Stimulated activated naive CD8-positive, alpha-beta T cell treated with anti-CD3 and anti-CD28 coated beads, Interleukin-15, amount 100 ng/mL, for 72 hours (primary cell): Measurements from ENCODE around the gene GAPVD1.
"Not testable (repeated sequence)": the region's sequence is repeated elsewhere in the genome, so short reads cannot be mapped to it uniquely, and the experiment has no call there.

Source experiments
- ATAC-seq: fragments of 150-1000 bp; cut with Tn5 transposase; 2 replicates; pipeline ENCODE4 v1.10.0; 2021; ENCODE audit warnings: mild to moderate bottlenecking, moderate library complexity
- DNase-seq, 2 donors: peaks; one replicate each; pipeline ENCODE4 v3.0.0; 2021 to 2022
- H3K27ac Mint-ChIP-seq, 2 donors: one replicate each; pipeline ENCODE4 v1.8.0; 2022; ENCODE audit warnings: mild to moderate bottlenecking in 2 of 2, mixed read lengths in 2 of 2, moderate library complexity in 2 of 2
- H3K27me3 Mint-ChIP-seq: one replicate; pipeline ENCODE4 v1.8.0; 2022; ENCODE audit warnings: mixed read lengths
- H3K4me1 Mint-ChIP-seq: one replicate; pipeline ENCODE4 v1.8.0; 2022; ENCODE audit warnings: mild to moderate bottlenecking, mixed read lengths
- H3K4me3 Mint-ChIP-seq, 2 donors: one replicate each; pipeline ENCODE4 v1.8.0; 2022; ENCODE audit warnings: mild to moderate bottlenecking in 2 of 2, mixed read lengths in 2 of 2, moderate library complexity in 1 of 2
- H3K9me3 Mint-ChIP-seq, 2 donors: one replicate each; pipeline ENCODE4 v1.8.0; 2022; ENCODE audit warnings: mixed read lengths in 2 of 2

The GAPVD1 gene

GRCh38 chr9:125240649-125240999 is 21.0 kb upstream of the GAPVD1 start:
- DNase-seq (peak in 1 of 2 donors; percentile 56), ATAC-seq (peak; percentile 5)
- Mint-ChIP-seq H3K27me3 (no peaks in the 10 kb centered on the region), H3K4me1 (peaks cover 68% of the 10 kb centered on the region), H3K4me3 (peak overlapping the region; percentile 87 to 94), H3K27ac (peak overlapping the region; percentile 98 to 100), H3K9me3 (no peaks in the 10 kb centered on the region)

GRCh38 chr9:125241000-125241862 is 20.4 kb upstream of the GAPVD1 start, which contains the start of gene HSPA5:
Gene HSPA5, minus strand, starts transcription at chr9:125241343. Its CDS starts 217 bp downstream, at chr9:125241126.
- peak within 1 kb of the TSS; percentile 98 to 100 for H3K27ac Mint-ChIP-seq
- peaks cover 62% of the 10 kb centered on the region for H3K4me1 Mint-ChIP-seq
- ATAC-seq = peak; percentile 92
- no peaks in the 10 kb centered on the region for H3K9me3 Mint-ChIP-seq
- H3K4me3 Mint-ChIP-seq = peak within 1 kb of the TSS; percentile 87 to 94
- peak; percentile 98 to 99 for DNase-seq
- no peaks in the 10 kb centered on the region for H3K27me3 Mint-ChIP-seq

- DNase-seq (no peak), ATAC-seq (peak; percentile 5)
- Mint-ChIP-seq H3K4me3 (peak overlapping the region; percentile 87 to 94), H3K4me1 (peaks cover 54% of the 10 kb centered on the region), H3K27ac (peak overlapping the region; percentile 98 to 100), H3K27me3 (no peaks in the 10 kb centered on the region), H3K9me3 (no peaks in the 10 kb centered on the region)
These were observed 19.5 kb upstream of the GAPVD1 start for GRCh38 chr9:125241863-125242739.

- Mint-ChIP-seq H3K4me3 (peak overlapping the region in 1 of 2 donors; percentile 94), H3K27ac (peak overlapping the region; percentile 99 to 100), H3K27me3 (no peaks in the 10 kb centered on the region), H3K9me3 (no peaks in the 10 kb centered on the region), H3K4me1 (peaks cover 36% of the 10 kb centered on the region)
- DNase-seq = no peak
- ATAC-seq = no peak
These were observed 17.8 kb upstream of the GAPVD1 start for GRCh38 chr9:125243792-125244260.

GRCh38 chr9:125246261-125246667 is 15.4 kb upstream of the GAPVD1 start:
- no peak for DNase-seq
- no peak overlapping the region for H3K4me3 Mint-ChIP-seq
- H3K9me3 Mint-ChIP-seq = no peaks in the 10 kb centered on the region
- peaks cover 21% of the 10 kb centered on the region for H3K4me1 Mint-ChIP-seq
- H3K27me3 Mint-ChIP-seq = no peaks in the 10 kb centered on the region
- H3K27ac Mint-ChIP-seq = peak overlapping the region in 1 of 2 donors; percentile 67
- ATAC-seq = no peak

- no peak overlapping the region for H3K4me3 Mint-ChIP-seq
- no peaks in the 10 kb centered on the region for H3K4me1 Mint-ChIP-seq
- no peak overlapping the region for H3K27ac Mint-ChIP-seq
These were observed 7.4 kb upstream of the GAPVD1 start for GRCh38 chr9:125254231-125254630.

GRCh38 chr9:125255781-125256391 is 5.7 kb upstream of the GAPVD1 start:
- no peak for DNase-seq
- H3K4me1 Mint-ChIP-seq = peaks cover 12% of the 10 kb centered on the region
- H3K27me3 Mint-ChIP-seq = no peaks in the 10 kb centered on the region
- H3K9me3 Mint-ChIP-seq = peaks cover 0 to 3% of the 10 kb centered on the region in 2 donors
- no peak for ATAC-seq
- no peak overlapping the region for H3K4me3 Mint-ChIP-seq
- H3K27ac Mint-ChIP-seq = no peak overlapping the region

More at GRCh38 chr9:125254231-125254630, 7.4 kb upstream of the GAPVD1 start:
- DNase-seq (no peak), ATAC-seq (no peak)
- no peaks in the 10 kb centered on the region for H3K27me3 Mint-ChIP-seq
- H3K9me3 Mint-ChIP-seq = no peaks in the 10 kb centered on the region

GRCh38 chr9:125258160-125258785 is 3.4 kb upstream of the GAPVD1 start:
- no peak for DNase-seq
- ATAC-seq = no peak
- Mint-ChIP-seq H3K9me3 (peaks cover 0 to 4% of the 10 kb centered on the region in 2 donors), H3K4me3 (no peak overlapping the region), H3K27me3 (no peaks in the 10 kb centered on the region), H3K27ac (no peak overlapping the region), H3K4me1 (peaks cover 29% of the 10 kb centered on the region)

GRCh38 chr9:125258832-125259534 is 2.6 kb upstream of the GAPVD1 start:
- DNase-seq (no peak), ATAC-seq (no peak)
- H3K4me3 Mint-ChIP-seq = no peak overlapping the region
- no peaks in the 10 kb centered on the region for H3K27me3 Mint-ChIP-seq
- peaks cover 0 to 4% of the 10 kb centered on the region in 2 donors for H3K9me3 Mint-ChIP-seq
- no peak overlapping the region for H3K27ac Mint-ChIP-seq
- H3K4me1 Mint-ChIP-seq = peaks cover 36% of the 10 kb centered on the region

GRCh38 chr9:125260561-125260960 is 1.1 kb upstream of the GAPVD1 start:
- Mint-ChIP-seq H3K27ac (peak overlapping the region; percentile 97 to 98), H3K9me3 (peaks cover 0 to 4% of the 10 kb centered on the region in 2 donors), H3K4me3 (peak overlapping the region; percentile 99), H3K27me3 (no peaks in the 10 kb centered on the region), H3K4me1 (peaks cover 49% of the 10 kb centered on the region)
- DNase-seq = no peak
- no peak for ATAC-seq

GRCh38 chr9:125262294-125262991 is 817 bp downstream of the GAPVD1 start:
- ATAC-seq = peak; percentile 10

GRCh38 chr9:125264068-125264467 is 2.4 kb downstream of the GAPVD1 start:
- Mint-ChIP-seq H3K4me1 (peaks cover 66% of the 10 kb centered on the region), H3K27ac (peak overlapping the region; percentile 16 to 87), H3K4me3 (peak overlapping the region; percentile 82 to 99)
- H3K27me3 Mint-ChIP-seq, DNase-seq, ATAC-seq, H3K9me3 Mint-ChIP-seq: not testable (repeated sequence)

More at GRCh38 chr9:125262294-125262991, 817 bp downstream of the GAPVD1 start:
- Mint-ChIP-seq H3K9me3 (peaks cover 0 to 4% of the 10 kb centered on the region in 2 donors), H3K27ac (peak overlapping the region; percentile 97 to 98), H3K4me1 (peaks cover 55% of the 10 kb centered on the region), H3K27me3 (no peaks in the 10 kb centered on the region), H3K4me3 (peak overlapping the region; percentile 99)
- DNase-seq = no peak

GRCh38 chr9:125268394-125269013 is 6.9 kb downstream of the GAPVD1 start:
- peaks cover 52% of the 10 kb centered on the region for H3K4me1 Mint-ChIP-seq
- H3K4me3 Mint-ChIP-seq = no peak overlapping the region
- DNase-seq = no peak
- no peaks in the 10 kb centered on the region for H3K27me3 Mint-ChIP-seq
- H3K27ac Mint-ChIP-seq = no peak overlapping the region
- ATAC-seq = no peak
- H3K9me3 Mint-ChIP-seq = no peaks in the 10 kb centered on the region
